GM12892 (cell line): ENCODE results near the gene TEX50.

ENCODE experiments used
- POLR2A ChIP-seq: IDR thresholded peaks from 2 replicates; pipeline ENCODE4 v1.6.1; 2011; ENCODE audit warnings: low read depth, low read length, control low read depth
- POLR2AphosphoS5 ChIP-seq: IDR thresholded peaks from 2 replicates; pipeline ENCODE4 v1.6.1; 2011; ENCODE audit warnings: low read depth, low read length, control low read depth

GRCh38 chr1:173628888-173629287, 6.2 kb upstream of the TEX50 start:
- TF ChIP-seq POLR2AphosphoS5 (no peak), POLR2A (no peak)
